MCF 10A (cell line): ENCODE measurements around the gene FIS1. TPM values are rescaled to one million over a fixed set of nuclear protein-coding genes. Genes with fewer than 3 reads are reported as not detected.

Experiments
- BruUV-seq: library from RNA; stranded (reverse); fragments of 400-500 nt; replicated peaks from 2 replicates; lab custom pipeline; 2021; lab: Mats Ljungman, UMichigan
- CTCF ChIA-PET: fragments of 300-600 bp; sonication (Branson Sonifier 250); formaldehyde crosslinking; extraction: SDS; loops from one replicate; lab custom pipeline; 2021; ENCODE audit warnings: antibody characterized with exemption, inconsistent platforms; lab: Yijun Ruan, JAX
- POLR2A ChIA-PET: fragments of 300-600, 350-650 bp; sonication (Branson Sonifier 250); formaldehyde crosslinking; extraction: SDS; loops from one replicate; lab custom pipeline; 2020; ENCODE audit warnings: antibody characterized with exemption, inconsistent platforms; lab: Yijun Ruan, JAX
- DNase-seq: peaks from one replicate; pipeline ENCODE4 v3.0.0-alpha.2; 2018; ENCODE audit not compliant: unreplicated experiment
- H3K27ac Mint-ChIP-seq: one replicate; pipeline ENCODE4 v1.8.0; 2022; ENCODE audit warnings: mild to moderate bottlenecking, low read depth, mixed read lengths; ENCODE audit not compliant: unreplicated experiment
- H3K27me3 Mint-ChIP-seq: one replicate; pipeline ENCODE4 v1.8.0; 2022; ENCODE audit warnings: mixed read lengths; ENCODE audit not compliant: insufficient read depth, unreplicated experiment
- H3K36me3 Mint-ChIP-seq: one replicate; pipeline ENCODE4 v1.8.0; 2022; ENCODE audit warnings: mild to moderate bottlenecking, moderate library complexity, mixed read lengths; ENCODE audit not compliant: insufficient read depth, unreplicated experiment
- H3K4me1 Mint-ChIP-seq: one replicate; pipeline ENCODE4 v1.8.0; 2022; ENCODE audit warnings: mixed read lengths; ENCODE audit not compliant: insufficient read depth, unreplicated experiment
- H3K4me3 Mint-ChIP-seq: one replicate; pipeline ENCODE4 v1.8.0; 2022; ENCODE audit warnings: mild to moderate bottlenecking, moderate library complexity, mixed read lengths; ENCODE audit not compliant: unreplicated experiment
- H3K9me3 Mint-ChIP-seq: one replicate; pipeline ENCODE4 v1.8.0; 2022; ENCODE audit warnings: mixed read lengths; ENCODE audit not compliant: unreplicated experiment
- CTCF ChIP-seq: fragments of 200-600 bp; IDR thresholded peaks from one replicate; pipeline ENCODE4 v1.8.0; 2022; ENCODE audit warnings: antibody characterized with exemption, mild to moderate bottlenecking; ENCODE audit not compliant: unreplicated experiment
- intact Hi-C: fragments of 100-400 bp; cut with micrococcal nuclease; formaldehyde crosslinking; loops from 2 replicates; pipeline ENCODE4 v1.14.1; 2022
- total RNA-seq: library from RNA; stranded (reverse); gene quantifications from 2 replicates; pipeline ENCODE4 v1.2.3, GENCODE V29; 2022

Gene FIS1
- total RNA-seq, 1 experiment from 2014 or later = 213 TPM

DNA sequence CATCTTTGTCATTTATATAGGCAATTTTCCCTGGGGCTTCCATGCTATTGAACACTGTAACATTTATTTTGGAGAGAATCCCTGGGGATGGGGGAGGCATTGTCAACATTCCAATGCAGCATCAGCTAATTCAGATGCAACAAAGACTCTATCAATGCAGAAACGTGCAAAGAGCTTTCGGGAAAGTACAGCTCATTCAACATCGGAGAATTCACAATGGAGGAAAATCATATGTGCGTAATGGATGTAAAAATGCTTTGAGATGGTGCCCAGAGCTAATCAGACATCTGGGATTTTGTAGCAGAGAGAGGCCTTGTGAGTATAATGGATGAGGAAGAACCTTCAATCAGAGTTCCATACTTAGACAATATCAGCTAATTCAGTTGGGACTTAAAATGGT lies 28.3 kb upstream of the FIS1 start:
- Mint-ChIP-seq H3K27me3 (peaks cover 26% of the 10 kb centered on the region), H3K9me3 (no peaks in the 10 kb centered on the region), H3K27ac (no peak overlapping the region), H3K4me3 (no peak overlapping the region), H3K4me1 (no peaks in the 10 kb centered on the region), H3K36me3 (no peaks in the 10 kb centered on the region)
- intact Hi-C loops = no loop called here
- ChIA-PET CTCF (interaction anchor here (1.7 kb wide), 1 partner anchor 9 kb away, joined by 10 read pairs; no protein-coding TSS in a partner anchor), POLR2A (no interaction called here)
- no TSS peak for BruUV-seq
- DNase-seq = no peak
- TF ChIP-seq CTCF = no peak

- CTCF ChIA-PET = interaction anchor here (0.7 kb wide), 1 partner anchor 231 kb away, joined by 3 read pairs; no protein-coding TSS in a partner anchor
- TF ChIP-seq CTCF = no peak
Measured at GRCh38 chr7:101271021-101271420, 26.1 kb upstream of the FIS1 start.

DNA sequence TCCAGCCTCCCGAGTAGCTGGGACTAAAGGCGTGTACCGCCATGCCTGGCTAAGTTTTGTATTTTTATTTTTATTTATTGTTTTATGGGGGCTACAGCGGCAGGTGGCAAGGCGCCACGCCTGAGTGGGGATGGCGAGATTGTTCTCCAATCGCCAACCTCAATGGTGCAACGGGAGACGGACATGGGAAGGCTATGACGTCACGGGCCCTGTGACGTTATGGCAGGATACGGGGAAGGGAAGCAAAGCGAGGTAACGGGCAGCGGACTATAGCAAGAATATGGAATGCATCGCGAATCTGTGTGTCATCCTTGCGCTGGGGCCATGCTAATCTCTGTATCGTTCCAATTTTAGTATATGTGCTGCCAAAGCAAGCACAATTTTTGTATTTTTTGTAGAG lies 24.8 kb upstream of the FIS1 start:
- H3K27ac Mint-ChIP-seq = no peak overlapping the region

More at GRCh38 chr7:101271021-101271420, 26.1 kb upstream of the FIS1 start:
- no peak overlapping the region for H3K4me3 Mint-ChIP-seq
- no peak overlapping the region for H3K27ac Mint-ChIP-seq
- intact Hi-C loops = no loop called here
- POLR2A ChIA-PET = no interaction called here
- BruUV-seq = no TSS peak
- no peaks in the 10 kb centered on the region for H3K4me1 Mint-ChIP-seq
- no peak for DNase-seq
- no peaks in the 10 kb centered on the region for H3K9me3 Mint-ChIP-seq
- H3K36me3 Mint-ChIP-seq = no peaks in the 10 kb centered on the region
- peaks cover 11% of the 10 kb centered on the region for H3K27me3 Mint-ChIP-seq

More for the DNA sequence above, 24.8 kb upstream of the FIS1 start:
- no peak for DNase-seq
- Mint-ChIP-seq H3K4me1 (no peaks in the 10 kb centered on the region), H3K9me3 (no peaks in the 10 kb centered on the region), H3K27me3 (peaks cover 11% of the 10 kb centered on the region), H3K4me3 (no peak overlapping the region), H3K36me3 (no peaks in the 10 kb centered on the region)
- TF ChIP-seq CTCF = no peak
- CTCF ChIA-PET = interaction anchor here (0.7 to 3.1 kb wide), 2 partner anchors 13 to 142 kb away, joined by 3 to 14 read pairs; no protein-coding TSS in a partner anchor
- POLR2A ChIA-PET = no interaction called here
- no TSS peak for BruUV-seq
- intact Hi-C loops = no loop called here
